ENCODE measurements around the gene AFTPH.

Gene AFTPH

GRCh38 chr2:64542071-64543007, 18.2 kb downstream of the AFTPH start:
- no peak for DNase-seq

DNA sequence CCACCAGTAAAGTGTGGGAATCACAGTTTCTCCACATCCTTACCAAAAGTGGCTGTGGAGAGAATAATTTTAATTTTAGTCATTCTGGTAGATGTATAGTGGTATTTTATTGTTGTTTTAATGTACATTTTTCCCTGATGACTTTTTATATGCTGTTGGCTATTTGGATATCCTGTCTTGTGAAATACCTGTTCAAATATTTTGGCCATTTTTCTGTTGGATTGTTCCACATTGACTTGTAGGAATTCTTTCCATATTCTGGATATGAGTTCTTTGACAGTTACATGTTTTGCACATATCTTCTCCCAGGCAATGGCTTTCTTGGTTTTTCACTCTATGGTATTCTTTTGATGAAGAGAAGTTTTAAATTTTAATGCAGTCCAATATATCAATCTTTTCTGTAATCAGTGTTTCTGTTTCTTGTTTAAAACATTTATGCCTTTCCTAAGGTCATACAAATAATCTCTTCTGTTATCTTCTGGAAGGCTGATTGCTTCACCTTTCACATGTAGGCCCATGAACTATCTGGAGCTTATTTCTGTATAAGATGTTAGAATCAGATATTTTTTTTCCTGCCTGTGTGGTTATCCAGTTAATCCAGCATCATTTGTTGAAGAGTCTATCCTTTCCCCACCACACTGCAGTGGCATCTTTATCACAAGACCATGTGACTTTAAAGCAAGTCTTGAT, 19.0 kb downstream of the AFTPH start:
- DNase-seq, result no peak

- no peak for DNase-seq
These were observed 24.6 kb downstream of the AFTPH start for GRCh38 chr2:64548761-64549160.

GRCh38 chr2:64550042-64550441, 25.9 kb downstream of the AFTPH start:
- no peak for DNase-seq

- DNase-seq, result no peak
These were observed 27.7 kb downstream of the AFTPH start for GRCh38 chr2:64551851-64552250.

DNA sequence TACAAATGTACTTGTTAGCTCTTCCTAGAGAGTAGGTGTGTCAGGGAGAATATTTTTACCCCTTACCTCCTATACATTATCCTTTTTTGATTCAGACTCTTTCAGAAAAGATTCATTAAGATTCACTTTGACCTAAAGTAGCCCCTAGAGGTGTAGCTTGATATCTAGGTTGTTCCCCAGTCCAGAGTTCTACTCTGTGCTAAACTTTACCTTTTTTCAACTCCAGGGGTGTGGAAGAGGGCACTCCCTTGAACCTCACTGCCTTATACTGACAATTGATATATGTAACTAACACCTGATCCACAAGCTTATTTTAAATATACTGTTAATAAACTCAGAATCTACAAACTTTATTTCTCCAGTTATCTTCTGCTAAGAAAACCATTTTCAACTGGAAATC, 30.0 kb downstream of the AFTPH start:
- DNase-seq, result no peak

GRCh38 chr2:64558445-64559081, 34.4 kb downstream of the AFTPH start:
- DNase-seq, result no peak

- DNase-seq, result no peak
These were observed 38.1 kb downstream of the AFTPH start for GRCh38 chr2:64562148-64562784.

- no peak for DNase-seq
These were observed 39.4 kb downstream of the AFTPH start for GRCh38 chr2:64563436-64563938.

DNA sequence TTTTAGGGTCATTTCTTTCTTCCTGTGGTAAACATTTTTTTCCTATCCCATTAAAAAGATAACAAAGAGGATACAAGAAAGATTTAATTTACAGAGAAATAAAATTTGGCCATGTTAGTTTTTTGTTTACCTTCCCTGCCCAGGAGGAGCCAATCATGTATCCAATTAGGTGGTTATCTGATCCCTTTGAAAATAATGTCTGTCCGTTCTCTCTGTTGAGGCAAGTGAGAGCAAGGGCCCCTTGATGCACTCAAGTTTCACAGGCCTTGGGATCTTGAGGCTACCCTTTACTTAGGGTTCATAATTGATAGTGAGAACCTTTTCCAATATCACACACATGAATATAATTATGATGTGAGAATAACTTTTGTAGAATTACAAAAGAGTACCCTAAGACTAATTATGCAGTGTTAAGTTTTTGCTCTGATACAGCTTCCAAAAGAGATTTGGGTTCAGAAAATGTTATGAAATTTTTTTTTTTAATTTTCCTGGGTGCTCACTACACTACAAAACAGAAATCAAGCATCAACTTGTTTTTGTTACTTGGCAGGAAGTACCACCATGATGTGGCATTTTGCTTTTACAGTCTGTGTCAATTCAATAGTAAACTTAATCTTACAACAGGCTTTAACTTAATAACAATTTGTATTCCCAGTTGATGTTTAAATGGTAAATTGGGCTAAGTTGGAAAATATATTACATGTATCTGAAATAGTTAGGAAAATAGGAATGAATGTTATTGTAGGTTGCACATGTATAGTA, 42.0 kb downstream of the AFTPH start:
- DNase-seq, result no peak

- DNase-seq, result no peak
These were observed 43.3 kb downstream of the AFTPH start for GRCh38 chr2:64567473-64567872.

DNA sequence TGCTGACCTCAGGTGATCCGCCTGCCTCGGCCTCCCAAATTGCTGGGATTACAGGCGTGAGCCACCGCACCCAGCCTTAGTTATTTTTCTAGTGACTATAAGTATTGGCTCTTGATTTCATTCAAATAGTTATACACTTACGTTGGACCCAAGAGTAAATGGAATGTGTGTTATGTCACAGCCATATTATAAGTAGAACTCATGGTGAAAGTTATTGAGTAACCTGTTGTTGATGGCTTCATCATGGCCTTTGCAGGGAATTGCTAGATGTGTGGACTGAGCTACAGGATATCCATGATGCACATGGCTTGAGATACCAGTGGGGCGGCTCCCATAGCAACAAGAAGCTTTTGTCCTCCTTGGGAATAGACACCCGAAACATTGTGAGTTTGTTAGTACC, 44.7 kb downstream of the AFTPH start:
- no peak for DNase-seq

- DNase-seq, result no peak
These were observed 50.7 kb downstream of the AFTPH start for GRCh38 chr2:64574871-64575270.

- no peak for DNase-seq
These were observed 56.9 kb downstream of the AFTPH start for GRCh38 chr2:64581018-64581417.

DNA sequence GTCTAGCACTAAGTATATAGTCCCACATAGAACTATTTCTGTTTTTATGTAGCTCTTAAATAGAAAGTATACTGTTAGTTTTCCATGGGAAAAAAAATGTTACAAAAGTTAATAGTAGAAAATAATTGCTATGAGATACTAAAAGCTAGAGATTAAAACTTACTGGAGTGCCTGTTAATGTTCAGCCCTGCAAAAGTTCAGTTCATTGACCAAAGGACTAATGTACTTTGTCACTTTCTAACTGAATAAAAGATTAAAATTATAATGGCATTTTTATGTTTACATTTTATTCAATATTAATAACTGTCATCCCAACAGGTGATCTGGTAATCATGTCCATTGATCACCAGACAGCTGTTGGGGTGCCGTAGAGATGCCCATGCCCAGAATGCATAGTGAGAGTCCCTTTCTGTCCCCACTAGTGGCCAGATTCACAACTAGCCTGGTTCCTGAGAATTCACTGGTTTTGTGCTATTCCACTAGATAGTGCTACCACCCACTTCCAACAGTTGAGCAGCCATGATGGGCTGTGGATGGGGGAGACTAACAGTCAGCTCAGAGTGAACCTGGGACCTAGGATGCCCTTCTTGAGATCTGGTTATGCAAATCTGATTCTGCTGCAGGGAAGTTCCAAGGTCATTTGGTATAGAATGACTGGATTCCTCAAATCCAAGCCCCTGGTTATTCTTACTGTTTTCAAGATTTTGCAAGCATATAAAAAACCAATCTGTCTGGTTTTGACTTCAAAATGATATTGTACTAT, 57.8 kb downstream of the AFTPH start:
- no peak for DNase-seq

DNA sequence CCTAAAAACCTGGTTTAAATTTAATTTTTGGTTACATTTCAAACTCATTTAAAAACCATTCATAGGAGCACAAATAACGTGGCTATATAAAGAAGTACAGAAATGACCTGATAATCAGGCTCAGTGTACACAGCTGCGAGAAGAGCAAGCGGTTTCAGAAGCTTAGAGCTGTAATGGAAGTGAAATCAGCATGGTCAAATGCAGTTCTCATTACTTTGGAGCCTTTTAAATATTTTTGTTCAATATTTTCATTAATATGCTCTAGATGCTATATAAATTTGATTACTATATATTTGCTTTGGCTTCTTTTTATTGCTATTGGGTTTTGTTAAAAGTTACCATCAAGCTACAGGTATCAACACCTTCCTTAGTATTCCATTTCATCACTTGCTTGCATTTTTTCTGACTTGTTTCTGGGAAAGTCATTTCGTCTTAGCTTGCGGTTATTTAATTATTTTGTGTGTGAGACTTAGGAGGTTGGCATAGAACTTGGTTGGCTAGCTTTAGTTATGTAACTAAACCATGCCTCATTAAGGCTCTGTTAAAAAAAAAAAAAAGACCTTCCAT, 58.7 kb downstream of the AFTPH start:
- DNase-seq, result no peak

GRCh38 chr2:64586054-64586453, 61.9 kb downstream of the AFTPH start:
- DNase-seq, result no peak

DNA sequence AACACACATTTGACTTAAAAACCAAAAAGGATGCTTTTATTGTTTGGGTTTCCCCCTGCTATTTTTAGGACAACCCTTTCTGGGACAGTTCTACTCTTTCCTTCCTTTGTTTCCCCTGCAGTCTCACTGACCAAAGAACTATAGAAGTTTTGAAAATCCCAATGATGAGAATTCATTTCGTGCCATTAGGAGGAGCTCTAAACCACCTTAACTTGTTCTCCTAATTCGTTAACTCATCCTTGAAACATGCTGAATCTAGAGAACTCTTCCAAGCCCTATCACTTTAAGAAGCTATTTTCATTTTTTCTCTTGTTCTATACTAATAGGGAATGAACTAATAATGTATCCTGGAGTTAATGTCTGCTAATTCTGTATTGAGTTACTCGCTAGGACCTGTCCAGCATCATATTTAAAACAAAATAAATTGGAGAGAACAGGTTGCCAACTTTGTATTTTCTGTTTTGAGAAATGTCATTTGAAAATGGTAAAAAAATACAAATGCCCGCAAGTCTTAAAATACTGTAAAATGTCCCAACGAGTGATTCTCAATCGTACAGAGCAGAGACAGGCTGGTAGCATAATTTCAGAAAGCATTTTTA, 62.9 kb downstream of the AFTPH start:
- no peak for DNase-seq

DNA sequence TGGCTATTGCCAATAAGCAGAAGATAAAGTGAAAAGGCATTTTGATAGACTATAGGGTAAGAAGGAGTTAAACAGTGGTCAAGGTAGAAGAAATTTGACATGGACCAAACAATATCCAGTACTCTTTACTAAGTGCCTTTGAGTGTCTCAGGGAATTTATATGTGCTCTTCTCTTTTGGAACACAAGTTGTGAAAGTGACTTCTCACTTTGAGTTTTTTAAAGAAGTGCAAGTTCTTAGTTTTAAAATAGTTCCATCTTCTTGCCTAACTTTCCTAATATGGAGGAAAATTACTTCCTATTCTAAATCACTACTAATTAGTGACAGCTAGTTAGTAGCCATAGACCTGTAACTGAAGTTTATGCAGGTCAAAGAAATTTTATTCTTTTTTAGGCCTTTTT, 63.4 kb downstream of the AFTPH start:
- DNase-seq, result no peak

DNA sequence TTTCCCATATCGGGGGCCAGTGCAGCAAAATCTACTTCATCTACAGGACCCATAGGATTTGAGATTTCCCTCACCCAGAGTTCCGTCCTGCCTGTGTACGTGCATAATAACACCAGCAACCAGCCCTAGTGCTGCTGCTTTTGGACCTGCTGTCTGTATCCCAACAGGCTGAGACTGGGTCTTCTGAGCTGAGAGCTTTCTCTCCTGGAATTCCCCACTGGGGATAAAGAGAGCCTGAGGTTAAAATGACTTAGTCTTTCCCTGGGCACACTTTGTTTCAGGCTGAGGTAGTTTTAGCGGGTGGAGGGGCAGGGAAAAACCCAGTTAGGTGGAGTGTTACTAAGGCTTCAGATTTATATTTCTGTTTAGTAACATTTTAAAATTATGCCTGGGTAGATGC, 67.1 kb downstream of the AFTPH start:
- DNase-seq, result no peak
